ENCODE measurements around the gene SERTAD4. TPM values are rescaled to one million over a fixed set of nuclear protein-coding genes. Genes with fewer than 3 reads are reported as not detected.

The SERTAD4 gene
- total RNA-seq, 1 experiment from 2014 or later = 2.7 TPM

GRCh38 chr1:210291081-210291764, 58.6 kb downstream of the SERTAD4 start:
- in situ Hi-C loops (cut with HindIII; ENCODE audit: low pct_unique_long_range_greater_than_20kb, low sequenced_read_pairs) = no loop called here
- DNase-seq (ENCODE audit: low read depth, low spot score) = no peak

GRCh38 chr1:210291786-210292230, 59.2 kb downstream of the SERTAD4 start:
- in situ Hi-C loops (cut with HindIII; ENCODE audit: low pct_unique_long_range_greater_than_20kb, low sequenced_read_pairs) = no loop called here
- no peak for DNase-seq (ENCODE audit: low read depth, low spot score)

- in situ Hi-C loops (cut with HindIII; ENCODE audit: low pct_unique_long_range_greater_than_20kb, low sequenced_read_pairs) = no loop called here
- DNase-seq (ENCODE audit: low read depth, low spot score) = no peak
Observed at GRCh38 chr1:210292231-210292871, 59.8 kb downstream of the SERTAD4 start.

- DNase-seq (ENCODE audit: low read depth, low spot score) = no peak
- in situ Hi-C loops (cut with HindIII; ENCODE audit: low pct_unique_long_range_greater_than_20kb, low sequenced_read_pairs) = no loop called here
Observed at GRCh38 chr1:210293171-210293607, 60.6 kb downstream of the SERTAD4 start.

GRCh38 chr1:210294999-210295745, 62.6 kb downstream of the SERTAD4 start:
- peak; percentile 66 for DNase-seq (ENCODE audit: low read depth, low spot score)
- in situ Hi-C loops (cut with HindIII; ENCODE audit: low pct_unique_long_range_greater_than_20kb, low sequenced_read_pairs) = no loop called here

Other genes with a start within 250 kb of the SERTAD4 start
- gene HHAT, start 96.1 kb downstream of the SERTAD4 start, total RNA-seq (2014; rRNA removed; shearing (Covaris generic)) = 24.3 and 29.4 TPM in 2 replicates

Data from SK-MEL-5 (cell line).